Measurements from ENCODE around the gene NR3C2. TPM values are rescaled to one million over a fixed set of nuclear protein-coding genes. Genes with fewer than 3 reads are reported as not detected.

Gene NR3C2
- total RNA-seq, 1 experiment from 2014 or later = 1.4 TPM

DNA sequence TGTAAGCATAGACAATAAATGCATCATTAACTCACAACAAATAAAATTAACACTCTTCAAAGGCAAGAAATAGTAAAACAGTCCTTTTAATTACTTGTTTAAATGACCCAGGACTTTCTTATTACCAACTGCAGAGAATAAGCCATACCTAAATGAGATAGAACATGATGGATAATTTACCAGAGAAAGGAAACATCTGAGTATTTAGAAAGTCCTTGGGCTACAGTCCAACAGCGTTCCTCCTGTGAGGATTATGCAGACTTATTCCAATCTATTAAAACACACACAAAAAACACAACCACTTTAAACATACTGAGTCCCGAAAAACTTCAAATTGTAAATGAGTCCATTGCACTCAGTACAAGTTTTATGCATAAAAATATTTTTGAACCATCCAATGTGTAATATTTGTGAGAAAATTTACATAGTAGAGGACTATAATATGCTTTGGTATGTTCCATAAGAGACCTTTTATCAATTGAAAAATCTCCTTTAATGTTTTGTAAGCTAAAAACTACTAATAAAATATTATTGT lies 129.2 kb downstream of the NR3C2 start:
- no peak for DNase-seq (ENCODE audit: low read depth)

GRCh38 chr4:148311526-148311925 lies 130.7 kb downstream of the NR3C2 start:
- peak; percentile 5 for DNase-seq (ENCODE audit: low read depth)

DNA sequence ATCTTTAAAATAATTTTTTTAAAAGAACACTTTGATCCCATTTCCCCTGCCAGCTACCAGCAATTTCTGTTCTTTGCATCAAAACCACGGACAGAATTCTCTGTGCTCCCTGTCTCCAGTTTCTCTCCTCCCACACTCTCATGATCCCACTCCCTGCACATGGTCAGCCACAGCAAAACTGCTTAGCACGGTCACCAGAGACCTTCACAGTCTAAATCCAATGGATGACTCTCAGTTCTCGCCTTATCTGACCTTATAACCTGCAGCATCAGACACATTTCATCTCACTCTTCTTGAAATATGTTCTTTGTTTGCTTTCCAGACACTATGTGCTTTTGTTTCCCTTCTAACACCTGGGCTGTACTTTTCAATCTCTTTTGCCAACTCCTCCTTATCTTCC lies 131.5 kb downstream of the NR3C2 start:
- no peak for DNase-seq (ENCODE audit: low read depth)

DNA sequence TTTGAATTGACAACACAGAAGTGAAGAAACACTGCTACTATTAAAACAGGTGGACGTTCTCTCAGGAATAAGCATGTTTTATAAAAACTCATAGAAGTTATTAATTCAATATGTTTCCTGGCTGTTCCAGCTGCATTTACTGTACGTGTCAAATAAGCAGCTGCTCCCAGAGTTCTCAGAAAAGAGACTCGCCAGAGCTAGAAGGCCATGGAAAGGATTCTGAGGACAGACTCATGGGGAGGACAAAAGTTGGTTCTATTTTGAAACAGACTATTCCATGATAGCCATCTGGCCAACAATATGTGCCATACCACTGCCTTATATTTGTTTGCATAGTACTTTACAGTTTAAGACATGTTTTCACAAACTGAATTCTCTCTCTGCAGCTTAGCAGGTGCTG lies 136.5 kb downstream of the NR3C2 start:
- no peak for DNase-seq (ENCODE audit: low read depth)

DNA sequence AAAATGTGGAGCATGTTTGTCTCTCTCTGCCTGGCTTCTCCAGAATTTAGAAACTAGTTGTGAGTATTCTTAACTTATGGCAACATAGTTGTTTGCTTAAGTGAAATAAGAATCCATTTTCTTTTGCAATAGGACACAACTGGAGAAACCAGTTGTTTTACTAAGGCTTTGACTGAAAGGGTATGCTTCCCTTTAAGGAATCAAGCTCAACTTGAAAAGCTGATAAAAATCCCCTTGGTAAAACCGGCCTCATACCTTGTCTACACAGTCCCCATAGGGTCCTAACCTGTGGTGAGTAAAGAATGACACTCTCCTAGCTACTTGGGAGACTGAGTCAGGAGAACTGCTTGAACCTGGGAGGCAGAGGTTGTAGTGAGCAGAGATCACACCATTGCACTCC lies 139.8 kb downstream of the NR3C2 start:
- DNase-seq (ENCODE audit: low read depth) = no peak

GRCh38 chr4:148300877-148301276 lies 141.3 kb downstream of the NR3C2 start:
- DNase-seq (ENCODE audit: low read depth) = no peak

DNA sequence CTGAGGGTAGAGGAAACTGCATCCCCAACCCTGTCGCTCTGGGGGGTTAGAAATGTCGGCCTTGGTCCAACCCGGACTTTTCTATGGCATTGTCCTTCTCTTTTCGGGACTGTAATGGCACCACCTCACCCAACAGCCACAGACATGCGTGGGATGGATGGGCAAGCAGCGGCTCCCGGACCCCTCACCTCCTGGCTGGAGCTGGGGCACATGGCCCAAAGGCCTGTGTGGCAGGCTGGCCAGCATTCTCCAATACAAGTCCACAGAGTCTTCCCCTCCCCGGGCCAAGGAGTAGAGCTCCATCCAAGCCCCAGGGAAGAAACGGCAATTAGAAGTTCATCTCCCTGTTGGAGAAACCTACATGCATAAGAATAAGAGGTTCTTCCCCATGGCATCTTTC lies 142.9 kb downstream of the NR3C2 start:
- DNase-seq (ENCODE audit: low read depth) = no peak

DNA sequence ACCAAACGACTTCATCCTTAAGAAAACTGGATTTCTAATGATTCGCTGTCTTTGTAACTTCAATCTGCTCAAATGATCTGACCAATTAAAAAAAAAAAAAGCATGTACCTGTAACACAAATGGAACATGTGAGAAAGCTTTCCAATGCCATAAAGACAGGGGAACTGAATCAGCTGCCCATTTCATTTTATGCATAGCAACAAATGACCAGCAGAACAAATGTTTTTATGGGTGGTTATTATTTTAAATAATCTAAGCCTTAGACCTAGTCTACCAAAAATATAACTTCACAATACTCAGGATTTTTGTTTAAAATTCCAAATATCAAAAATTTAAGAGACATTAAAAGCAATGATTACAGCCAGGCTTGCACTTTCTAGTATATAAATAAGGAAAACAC lies 145.7 kb downstream of the NR3C2 start:
- no peak for DNase-seq (ENCODE audit: low read depth)

DNA sequence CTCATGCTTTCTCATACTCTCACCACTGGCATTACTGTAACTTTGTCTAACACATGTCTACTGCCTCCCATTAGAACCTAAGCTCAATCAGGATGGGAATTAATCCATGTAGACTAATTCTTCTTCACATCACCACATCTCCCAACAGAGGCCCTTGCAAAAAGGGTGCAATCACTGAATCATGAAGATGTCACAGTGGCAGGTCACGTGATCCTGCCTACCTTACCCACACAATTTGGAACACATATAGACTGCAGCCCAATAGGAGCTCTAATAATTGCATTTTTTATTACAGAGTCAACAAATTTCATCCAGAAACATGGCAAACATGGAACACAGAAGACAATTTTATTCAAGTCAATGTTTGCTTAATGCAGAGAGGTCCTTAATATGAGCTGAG lies 146.6 kb downstream of the NR3C2 start:
- no peak for DNase-seq (ENCODE audit: low read depth)

GRCh38 chr4:148293571-148293970 lies 148.6 kb downstream of the NR3C2 start:
- no peak for DNase-seq (ENCODE audit: low read depth)

DNA sequence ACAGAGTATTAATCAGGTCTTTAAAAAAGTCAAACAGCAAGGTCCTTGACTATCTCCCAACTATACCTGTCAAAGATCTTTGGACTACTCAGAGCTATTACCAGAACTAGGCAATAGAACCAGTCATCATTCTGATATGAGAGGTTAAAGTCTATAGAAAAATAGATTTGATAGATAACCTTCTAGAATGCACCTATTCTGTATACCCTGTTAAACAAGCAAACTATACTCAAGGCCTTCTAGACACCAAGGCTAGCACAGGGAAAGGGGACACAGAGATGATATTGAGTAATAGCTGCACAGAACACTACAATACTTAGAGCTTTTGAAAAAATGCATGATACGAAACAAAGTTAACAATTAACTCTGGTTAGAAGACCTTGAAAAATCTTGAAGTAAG lies 149.5 kb downstream of the NR3C2 start:
- no peak for DNase-seq (ENCODE audit: low read depth)

GRCh38 chr4:148289740-148290139 lies 152.5 kb downstream of the NR3C2 start:
- no peak for DNase-seq (ENCODE audit: low read depth)

DNA sequence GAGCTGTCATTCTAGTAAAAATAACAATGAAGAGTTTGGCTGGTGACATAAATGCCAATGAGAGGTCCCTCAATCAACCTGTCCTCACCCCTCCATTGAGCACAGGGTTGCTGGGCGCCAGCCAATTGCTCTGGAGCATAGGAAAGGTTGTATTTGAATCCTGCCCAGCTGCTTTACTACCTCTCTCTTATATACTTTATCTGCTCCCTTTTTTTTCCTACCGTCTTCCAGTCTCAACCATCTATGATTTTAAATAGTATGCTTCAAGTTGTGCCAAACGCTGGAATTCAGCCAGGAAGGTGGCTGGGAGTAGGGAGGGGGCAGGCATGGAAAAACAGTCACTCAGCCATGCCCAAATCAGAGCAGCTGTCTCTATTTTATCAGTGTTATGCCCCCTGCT lies 153.8 kb downstream of the NR3C2 start:
- no peak for DNase-seq (ENCODE audit: low read depth)

DNA sequence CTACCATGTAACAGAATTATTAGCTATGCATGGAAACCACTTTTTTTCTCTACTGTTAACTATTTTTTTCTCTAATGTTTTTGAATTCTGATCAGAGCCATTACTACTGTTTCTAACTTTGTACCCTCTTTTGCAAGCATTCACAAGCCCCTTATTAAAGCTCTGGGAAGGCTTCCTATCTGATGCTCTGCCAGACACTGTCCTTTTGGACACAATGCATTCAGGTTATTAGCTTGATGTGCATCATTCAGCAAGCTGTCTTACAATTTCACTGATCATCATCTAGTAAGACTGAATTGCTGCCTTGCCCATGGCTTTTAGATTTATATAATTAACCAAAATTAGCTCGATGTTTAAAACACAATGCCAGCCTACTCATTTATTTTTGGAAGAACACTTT lies 155.1 kb downstream of the NR3C2 start:
- DNase-seq (ENCODE audit: low read depth) = no peak

DNA sequence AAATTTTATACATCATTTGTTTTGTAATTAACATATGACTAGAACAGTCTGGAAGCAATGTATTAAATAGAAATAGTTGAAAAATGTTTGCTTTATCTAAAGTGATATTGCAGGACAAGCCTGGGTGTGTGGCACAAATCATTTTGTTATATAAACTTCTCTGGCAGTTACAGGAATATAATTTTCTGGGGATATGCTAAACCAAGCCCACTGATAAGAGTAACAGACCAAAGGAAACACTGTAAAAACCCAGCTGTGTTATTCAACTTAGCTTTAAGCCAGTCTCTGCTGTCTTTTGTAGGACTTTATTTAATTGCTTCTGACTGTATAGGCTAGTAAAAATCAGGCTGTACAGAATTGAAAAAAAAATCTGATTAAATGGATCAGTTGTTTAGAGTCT lies 156.2 kb downstream of the NR3C2 start:
- no peak for DNase-seq (ENCODE audit: low read depth)

GRCh38 chr4:148283665-148284064 lies 158.5 kb downstream of the NR3C2 start:
- no peak for DNase-seq (ENCODE audit: low read depth)

- DNase-seq (ENCODE audit: low read depth) = no peak
Observed at GRCh38 chr4:148278310-148278709, 163.9 kb downstream of the NR3C2 start.

DNA sequence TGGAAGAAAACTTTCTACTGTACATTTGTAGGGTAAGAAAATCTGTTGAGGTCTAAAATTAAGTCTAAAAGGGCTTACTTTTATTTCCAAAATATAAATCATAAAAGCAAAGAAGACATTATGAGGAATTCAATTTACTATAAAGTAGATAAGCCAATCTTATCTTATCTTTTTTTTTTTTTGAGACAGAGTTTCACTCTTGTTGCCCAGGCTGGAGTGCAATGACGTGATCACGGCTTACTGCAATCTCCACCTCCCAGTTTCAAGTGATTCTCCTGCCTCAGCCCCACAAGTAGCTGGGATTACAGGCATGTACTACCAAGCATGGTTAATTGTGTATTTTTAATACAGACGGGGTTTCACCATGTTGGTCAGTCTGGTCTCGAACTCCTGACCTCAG lies 166.9 kb downstream of the NR3C2 start:
- no peak for DNase-seq (ENCODE audit: low read depth)

DNA sequence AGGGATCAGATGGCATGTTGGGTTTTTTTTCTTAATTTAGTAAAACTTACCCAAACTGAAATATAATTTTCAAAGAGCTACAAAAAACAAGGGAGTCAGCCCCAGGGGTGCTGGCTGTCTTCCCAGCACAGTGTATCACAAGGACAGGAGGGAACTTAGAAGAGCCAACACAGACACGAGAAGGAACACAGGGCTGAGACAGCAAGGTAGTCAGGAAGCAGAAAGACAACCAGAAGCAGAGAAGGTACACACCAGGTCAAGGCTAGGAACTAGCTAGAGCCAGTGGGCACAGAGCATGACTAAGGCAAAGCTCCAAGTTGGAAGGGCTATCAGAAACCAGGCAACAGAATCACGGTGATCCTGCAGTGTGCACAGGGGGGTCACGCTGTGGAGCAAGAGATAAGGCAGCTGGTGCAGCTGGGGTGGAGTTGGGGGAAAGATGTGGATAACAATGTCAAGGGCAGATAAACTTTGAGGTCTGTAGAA lies 168.7 kb downstream of the NR3C2 start:
- DNase-seq (ENCODE audit: low read depth) = no peak

DNA sequence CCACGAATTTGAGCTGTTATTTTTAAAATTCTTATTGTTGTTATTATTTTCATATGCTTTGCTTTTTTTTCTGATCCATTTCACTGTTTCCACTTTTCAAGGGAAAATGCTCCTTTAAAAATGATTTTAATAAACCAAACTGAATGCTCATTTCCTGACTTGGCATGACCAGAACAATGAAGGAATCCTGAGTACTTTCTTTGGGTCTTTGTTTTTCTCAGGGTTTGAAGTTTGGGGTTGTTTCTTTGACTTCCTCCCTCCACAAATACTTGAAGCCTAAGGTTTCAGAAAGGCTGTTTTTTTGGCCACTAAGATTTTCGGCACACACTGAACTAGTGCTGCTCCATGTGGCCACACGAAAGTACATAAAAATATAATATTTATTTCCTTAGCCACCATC lies 171.0 kb downstream of the NR3C2 start:
- DNase-seq (ENCODE audit: low read depth) = no peak

GRCh38 chr4:148270630-148271029 lies 171.6 kb downstream of the NR3C2 start:
- peak; percentile 60 for DNase-seq (ENCODE audit: low read depth)

GRCh38 chr4:148268835-148269234 lies 173.4 kb downstream of the NR3C2 start:
- DNase-seq (ENCODE audit: low read depth) = no peak

- DNase-seq (ENCODE audit: low read depth) = no peak
Observed at GRCh38 chr4:148266921-148267320, 175.3 kb downstream of the NR3C2 start.

DNA sequence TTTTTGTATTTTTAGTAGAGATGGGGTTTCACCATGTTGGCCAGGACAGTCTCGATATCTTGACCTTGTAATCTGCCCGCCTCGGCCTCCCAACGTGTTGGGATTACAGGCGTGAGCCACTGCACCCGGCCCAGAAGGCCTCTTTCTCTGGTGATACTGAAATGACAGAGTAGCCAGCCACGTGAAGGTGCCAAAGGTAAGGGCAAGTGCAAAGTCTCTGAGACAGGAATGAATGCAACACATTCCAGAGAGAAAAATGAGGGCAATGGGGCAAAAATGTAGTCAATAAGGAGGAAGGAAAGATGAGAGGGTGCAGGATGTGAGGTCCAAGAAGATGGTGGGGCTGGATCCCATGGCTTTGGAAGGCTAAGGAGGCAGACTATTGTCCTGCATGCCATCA lies 176.0 kb downstream of the NR3C2 start:
- no peak for DNase-seq (ENCODE audit: low read depth)
